Embryonic facial prominence (tissue), 1 donor: ENCODE measurements around the gene CCNDBP1.
"Not testable (repeated sequence)": the region's sequence is repeated elsewhere in the genome, so short reads cannot be mapped to it uniquely, and the experiment has no call there.

Source experiments
- DNase-seq: peaks from one replicate; pipeline ENCODE4 v3.0.0-alpha.2; 2016; ENCODE audit errors: extremely low spot score

Gene CCNDBP1

GRCh38 chr15:43193710-43194109, 8.5 kb downstream of the CCNDBP1 start:
- DNase-seq = no peak

GRCh38 chr15:43194795-43195194, 9.6 kb downstream of the CCNDBP1 start:
- DNase-seq = no peak

- no peak for DNase-seq
Observed at GRCh38 chr15:43196760-43197548, 11.8 kb downstream of the CCNDBP1 start.

GRCh38 chr15:43197773-43198172, 12.6 kb downstream of the CCNDBP1 start:
- DNase-seq = not testable (repeated sequence)

- DNase-seq = not testable (repeated sequence)
Observed at GRCh38 chr15:43198556-43198955, 13.4 kb downstream of the CCNDBP1 start.

- no peak for DNase-seq
Observed at GRCh38 chr15:43198992-43199391, 13.8 kb downstream of the CCNDBP1 start.

GRCh38 chr15:43199945-43200488, 14.8 kb downstream of the CCNDBP1 start:
- no peak for DNase-seq

- DNase-seq = no peak
Observed at GRCh38 chr15:43204016-43204901, 19.1 kb downstream of the CCNDBP1 start.

- no peak for DNase-seq
Observed at GRCh38 chr15:43206054-43206453, 20.9 kb downstream of the CCNDBP1 start.

- DNase-seq = no peak
Observed at GRCh38 chr15:43207024-43207423, 21.8 kb downstream of the CCNDBP1 start.

GRCh38 chr15:43208052-43209002, 23.1 kb downstream of the CCNDBP1 start:
- DNase-seq = no peak

GRCh38 chr15:43209059-43209824, 24.0 kb downstream of the CCNDBP1 start:
- DNase-seq = no peak

GRCh38 chr15:43210172-43210745, 25.1 kb downstream of the CCNDBP1 start:
- no peak for DNase-seq

GRCh38 chr15:43210807-43211206, 25.6 kb downstream of the CCNDBP1 start:
- DNase-seq = no peak

GRCh38 chr15:43211224-43211735, 26.1 kb downstream of the CCNDBP1 start:
- DNase-seq = no peak

GRCh38 chr15:43212299-43212698, 27.1 kb downstream of the CCNDBP1 start:
- no peak for DNase-seq

- DNase-seq = no peak
Observed at GRCh38 chr15:43212951-43213350, 27.7 kb downstream of the CCNDBP1 start.

- no peak for DNase-seq
Observed at GRCh38 chr15:43213466-43213865, 28.3 kb downstream of the CCNDBP1 start.

GRCh38 chr15:43214169-43214568, 29.0 kb downstream of the CCNDBP1 start:
- no peak for DNase-seq
